HAP-1 (cell line): ENCODE data around the gene CACNA1C.

Experiments
- DNase-seq, 2 experiments: peaks; one replicate each; pipeline ENCODE4 v3.0.0-alpha.2; 2016 to 2020; ENCODE audit warnings: low spot score in 2 of 2
- H3K27me3 ChIP-seq: fragments of 250-450 bp; sonication (Bioruptor Pico); 2 replicates; pipeline ENCODE4 v1.5.1; 2020; ENCODE audit warnings: low read depth, mild to moderate bottlenecking, moderate library complexity
- H3K36me3 ChIP-seq: fragments of 250-450 bp; sonication (Bioruptor Pico); replicated peaks from 2 replicates; pipeline ENCODE4 v1.5.1; 2020; ENCODE audit warnings: mild to moderate bottlenecking
- H3K4me1 ChIP-seq: fragments of 250-450 bp; sonication (Bioruptor Pico); 2 replicates; pipeline ENCODE4 v1.5.1; 2020; ENCODE audit warnings: mild to moderate bottlenecking
- H3K4me3 ChIP-seq: fragments of 250-450 bp; sonication (Bioruptor Pico); 2 replicates; pipeline ENCODE4 v1.5.1; 2020; ENCODE audit warnings: mild to moderate bottlenecking, moderate library complexity
- H3K9me3 ChIP-seq: fragments of 250-450 bp; sonication (Bioruptor Pico); 2 replicates; pipeline ENCODE4 v1.5.1; 2020; ENCODE audit warnings: mild to moderate bottlenecking, moderate library complexity
- in situ Hi-C: fragments of 300-500 bp; cut with MboI; formaldehyde crosslinking; loops from 3 replicates; pipeline ENCODE4 v1.14.3; 2020; ENCODE audit warnings: low sequenced_read_pairs, inconsistent platforms, mixed read lengths

Gene CACNA1C

DNA sequence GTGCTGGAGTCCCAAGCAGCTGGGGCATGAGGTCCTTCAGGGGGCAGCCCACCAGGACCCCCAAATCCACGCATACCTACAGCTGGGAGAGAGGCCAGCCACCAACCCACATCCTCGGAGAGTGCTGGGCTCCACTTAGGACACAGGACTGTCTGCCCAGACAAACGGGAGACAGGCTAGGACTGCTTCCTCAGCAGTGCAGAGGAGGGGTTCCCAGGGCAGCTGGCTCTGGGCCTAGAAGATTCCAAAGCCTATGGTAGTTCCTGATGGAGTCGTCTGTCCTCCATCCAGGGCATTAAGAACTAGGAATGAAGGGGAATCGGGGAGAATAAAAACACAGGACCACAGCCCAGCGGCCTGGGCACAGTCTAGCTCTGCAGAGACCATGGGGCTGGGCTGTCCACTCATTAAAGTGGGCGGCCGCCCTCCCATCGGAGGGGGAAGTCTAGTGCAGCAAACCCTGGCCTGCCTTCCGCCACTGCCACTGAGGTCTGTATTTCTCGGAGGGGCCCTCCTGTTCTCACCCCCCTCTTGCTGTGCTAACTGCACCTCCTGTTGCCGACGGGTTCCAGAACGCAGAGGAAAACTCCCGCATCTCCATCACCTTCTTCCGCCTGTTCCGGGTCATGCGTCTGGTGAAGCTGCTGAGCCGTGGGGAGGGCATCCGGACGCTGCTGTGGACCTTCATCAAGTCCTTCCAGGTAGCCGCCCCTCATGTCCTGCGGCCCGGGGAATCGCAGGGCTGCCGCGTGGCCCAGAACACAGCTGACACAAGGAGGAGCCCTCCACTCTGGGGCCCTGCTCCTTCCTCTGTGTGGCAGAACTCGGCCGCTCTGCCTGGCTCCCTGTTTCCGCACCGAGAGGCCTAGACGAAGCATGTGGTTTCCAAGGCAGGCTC lies 598.5 kb downstream of the CACNA1C start:
- Histone ChIP-seq H3K4me1 (no peaks in the 10 kb centered on the region), H3K36me3 (no peaks in the 10 kb centered on the region), H3K27me3 (peaks cover 11% of the 10 kb centered on the region; the same call in 1 of the 2 replicates), H3K4me3 (no peak overlapping the region), H3K9me3 (no peaks in the 10 kb centered on the region)
- in situ Hi-C loops = no loop called here
- DNase-seq = no peak

DNA sequence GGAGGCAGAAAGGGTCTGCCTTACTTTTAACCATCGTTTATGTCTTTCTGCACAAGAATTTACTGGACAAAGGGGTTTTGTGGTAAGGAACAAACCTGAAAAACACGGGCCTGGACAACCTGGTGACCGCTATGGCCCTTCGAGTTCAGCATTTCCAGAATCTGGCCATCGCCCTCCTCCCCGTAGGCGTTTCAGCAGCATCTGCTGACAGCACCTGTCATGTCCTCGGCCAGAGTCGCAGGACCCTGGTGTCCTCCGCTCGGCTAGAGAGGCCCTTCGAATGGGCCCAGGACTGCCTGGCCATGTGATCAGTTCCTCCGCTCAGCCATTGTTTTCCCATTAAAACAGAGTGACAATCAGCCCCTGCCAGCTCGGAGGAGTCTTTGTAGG lies 599.2 kb downstream of the CACNA1C start:
- Histone ChIP-seq H3K36me3 (no peaks in the 10 kb centered on the region), H3K9me3 (no peaks in the 10 kb centered on the region), H3K4me3 (no peak overlapping the region), H3K27me3 (peaks cover 6% of the 10 kb centered on the region; the same call in 1 of the 2 replicates), H3K4me1 (no peaks in the 10 kb centered on the region)
- DNase-seq = no peak
- in situ Hi-C loops = no loop called here

DNA sequence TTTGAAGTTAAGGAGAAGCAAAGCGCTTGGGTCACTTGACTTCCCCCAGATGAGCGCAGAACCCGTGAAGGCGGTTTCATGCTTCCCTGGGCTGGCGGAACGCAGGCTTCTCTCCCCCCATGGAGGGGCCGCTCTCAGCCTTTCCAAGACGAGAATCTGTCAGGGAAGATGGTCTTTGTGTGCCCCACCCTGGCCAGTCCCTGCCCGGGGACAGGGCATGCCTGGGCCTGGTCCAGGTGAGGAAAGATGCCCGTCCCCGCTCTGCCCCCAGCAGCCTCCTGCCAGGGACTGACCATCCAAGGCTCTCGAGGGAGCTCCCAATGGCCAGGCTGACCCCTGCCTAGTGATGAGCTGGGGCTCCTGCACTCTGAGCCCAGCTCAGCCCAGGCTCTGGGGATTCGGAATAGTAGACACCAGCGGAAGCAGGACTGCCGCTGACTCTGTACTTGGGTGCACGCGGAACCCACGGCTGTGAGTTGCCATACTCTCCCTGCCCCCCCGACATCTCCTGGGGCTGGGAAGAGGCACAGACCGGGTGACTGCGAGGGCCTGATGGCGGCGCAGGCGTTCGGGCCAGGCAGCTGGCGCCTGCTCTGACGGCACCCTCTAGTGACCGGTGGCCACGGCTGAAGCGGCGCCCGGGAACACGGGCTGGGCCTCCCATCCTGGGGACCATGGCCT lies 599.8 kb downstream of the CACNA1C start:
- Histone ChIP-seq H3K27me3 (peaks cover 6% of the 10 kb centered on the region; the same call in 1 of the 2 replicates), H3K9me3 (no peaks in the 10 kb centered on the region), H3K4me3 (no peak overlapping the region), H3K36me3 (no peaks in the 10 kb centered on the region), H3K4me1 (no peaks in the 10 kb centered on the region)
- in situ Hi-C loops = no loop called here
- DNase-seq = no peak

DNA sequence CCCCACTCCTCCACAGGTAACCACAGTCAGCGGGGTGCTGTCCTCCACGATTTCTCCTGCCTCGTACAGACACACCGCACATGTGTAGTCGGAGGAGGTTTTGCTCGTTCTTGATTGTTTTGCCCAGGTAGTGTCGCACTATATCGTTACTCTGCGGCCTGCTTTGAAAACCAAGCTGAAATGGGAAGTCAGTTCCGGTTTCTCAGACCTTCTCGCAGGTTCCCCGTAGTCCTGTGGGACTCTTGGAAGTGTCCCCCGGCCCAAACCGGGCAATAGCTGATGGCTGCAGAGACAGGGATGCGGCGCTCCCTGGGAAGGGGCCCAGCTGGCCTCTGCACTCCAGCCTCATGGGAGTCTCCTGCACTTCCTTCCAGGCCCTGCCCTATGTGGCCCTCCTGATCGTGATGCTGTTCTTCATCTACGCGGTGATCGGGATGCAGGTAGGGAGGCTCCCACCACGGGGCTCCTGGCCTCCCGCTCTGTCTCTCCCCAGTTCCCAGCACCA lies 600.7 kb downstream of the CACNA1C start:
- no peaks in the 10 kb centered on the region for H3K36me3 ChIP-seq
- no peak overlapping the region for H3K4me3 ChIP-seq
- H3K27me3 ChIP-seq = peaks cover 4% of the 10 kb centered on the region; the same call in 1 of the 2 replicates
- no peak for DNase-seq
- in situ Hi-C loops = no loop called here
- no peaks in the 10 kb centered on the region for H3K9me3 ChIP-seq
- no peaks in the 10 kb centered on the region for H3K4me1 ChIP-seq

DNA sequence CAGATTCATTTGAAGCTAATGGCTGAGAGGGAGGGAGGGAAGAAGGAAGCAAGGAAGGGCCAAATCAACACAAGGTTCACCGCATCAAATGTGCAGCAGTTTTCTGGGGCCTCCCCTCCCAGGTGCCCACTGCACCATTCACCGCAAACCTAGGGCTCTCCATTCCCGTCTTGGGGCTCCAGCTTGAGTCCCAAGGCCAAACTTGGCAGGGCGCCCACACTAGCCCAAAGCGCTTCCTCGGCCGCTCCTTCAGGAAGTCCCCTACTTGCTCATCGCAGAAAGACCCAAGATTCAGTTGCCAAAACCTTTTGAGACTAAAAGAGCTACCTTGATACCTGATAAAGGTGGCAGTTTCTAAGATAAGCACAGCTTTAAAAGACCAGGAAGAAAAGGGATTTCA lies 601.5 kb downstream of the CACNA1C start:
- Histone ChIP-seq H3K36me3 (no peaks in the 10 kb centered on the region), H3K9me3 (no peaks in the 10 kb centered on the region), H3K27me3 (peaks cover under 1% of the 10 kb centered on the region; the same call in 1 of the 2 replicates), H3K4me1 (no peaks in the 10 kb centered on the region), H3K4me3 (no peak overlapping the region)
- in situ Hi-C loops = no loop called here
- no peak for DNase-seq

DNA sequence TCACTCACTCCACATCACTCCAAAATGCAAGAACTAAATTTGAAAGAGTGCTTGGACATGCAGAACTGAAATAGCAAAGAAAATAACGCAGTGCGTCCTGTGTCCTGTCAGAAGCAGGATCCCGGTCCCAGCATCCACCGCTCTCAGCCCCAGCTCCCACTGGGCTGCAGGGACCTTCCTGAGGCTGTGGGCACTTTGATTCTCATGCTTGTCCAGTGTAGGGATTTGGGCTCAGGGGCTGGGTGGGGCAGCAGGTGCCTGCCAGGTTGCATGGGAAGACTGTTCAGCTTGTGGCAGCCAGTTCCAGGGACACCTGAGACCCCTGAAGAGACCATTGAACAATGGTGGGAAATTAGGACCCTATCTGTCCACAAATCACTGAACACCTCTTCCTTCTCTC lies 602.0 kb downstream of the CACNA1C start:
- H3K9me3 ChIP-seq = no peaks in the 10 kb centered on the region
- in situ Hi-C loops = no loop called here
- no peak overlapping the region for H3K4me3 ChIP-seq
- no peak for DNase-seq
- no peaks in the 10 kb centered on the region for H3K4me1 ChIP-seq
- H3K36me3 ChIP-seq = no peaks in the 10 kb centered on the region
- no peaks in the 10 kb centered on the region for H3K27me3 ChIP-seq

DNA sequence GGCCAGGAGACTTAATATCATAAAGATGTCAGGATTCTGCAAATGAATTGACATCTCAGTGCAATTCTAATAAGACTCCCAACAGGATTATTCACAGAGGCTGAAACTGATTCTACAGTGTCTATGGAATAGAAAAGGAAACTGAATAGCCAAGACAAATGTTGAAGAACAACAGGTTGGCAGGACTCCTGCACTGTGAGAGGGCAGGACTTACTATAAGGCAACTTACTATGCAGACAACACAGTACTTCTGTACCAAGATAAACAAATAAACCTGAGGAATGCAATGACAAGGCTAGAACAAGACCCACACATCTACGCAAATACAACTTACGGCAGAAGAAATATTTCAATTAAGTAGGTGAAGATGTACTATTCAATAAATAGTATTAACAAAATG lies 609.7 kb downstream of the CACNA1C start:
- no peaks in the 10 kb centered on the region for H3K4me1 ChIP-seq
- H3K9me3 ChIP-seq = no peaks in the 10 kb centered on the region
- DNase-seq = no peak
- no peaks in the 10 kb centered on the region for H3K36me3 ChIP-seq
- in situ Hi-C loops = no loop called here
- H3K27me3 ChIP-seq = 0 out of 2 replicates have a peak, but pooled peaks cover 4% of the 10 kb centered on the region
- H3K4me3 ChIP-seq = no peak overlapping the region

DNA sequence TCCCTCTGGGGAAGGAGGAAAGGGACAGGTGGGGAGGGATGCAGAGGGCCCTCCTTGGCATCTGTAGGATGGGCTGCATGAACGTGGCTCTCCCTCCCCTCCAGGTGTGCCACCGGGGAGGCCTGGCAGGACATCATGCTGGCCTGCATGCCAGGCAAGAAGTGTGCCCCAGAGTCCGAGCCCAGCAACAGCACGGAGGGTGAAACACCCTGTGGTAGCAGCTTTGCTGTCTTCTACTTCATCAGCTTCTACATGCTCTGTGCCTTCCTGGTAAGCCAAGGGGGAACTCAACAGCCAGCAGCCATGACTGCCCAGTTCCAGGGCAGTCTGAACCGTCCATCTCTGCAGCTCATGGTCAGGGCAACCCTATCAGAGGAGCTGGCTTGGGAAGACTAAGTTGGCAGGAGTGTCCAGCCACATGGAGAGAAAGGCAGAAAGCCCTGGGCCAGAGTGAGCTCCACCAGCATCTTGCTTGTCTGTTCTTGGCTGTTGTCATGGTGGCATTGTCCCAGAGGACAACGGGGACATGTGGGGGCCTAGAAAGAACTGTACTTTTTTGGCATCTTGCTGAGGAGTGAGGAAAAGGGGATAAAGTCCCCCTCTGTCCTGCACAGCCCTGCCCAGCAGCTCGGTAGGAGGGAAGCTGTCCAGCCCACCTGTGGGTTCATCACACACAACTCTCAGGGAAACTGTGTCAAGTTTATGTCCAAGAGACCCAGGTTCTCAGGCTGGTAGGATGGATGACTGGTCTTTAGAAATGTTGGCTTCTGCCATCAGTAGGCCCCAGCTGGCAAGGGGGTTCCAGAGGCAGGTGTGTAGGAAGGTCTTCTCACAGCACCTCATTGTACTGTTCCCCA lies 612.2 kb downstream of the CACNA1C start:
- H3K9me3 ChIP-seq = no peaks in the 10 kb centered on the region
- in situ Hi-C loops = no loop called here

DNA sequence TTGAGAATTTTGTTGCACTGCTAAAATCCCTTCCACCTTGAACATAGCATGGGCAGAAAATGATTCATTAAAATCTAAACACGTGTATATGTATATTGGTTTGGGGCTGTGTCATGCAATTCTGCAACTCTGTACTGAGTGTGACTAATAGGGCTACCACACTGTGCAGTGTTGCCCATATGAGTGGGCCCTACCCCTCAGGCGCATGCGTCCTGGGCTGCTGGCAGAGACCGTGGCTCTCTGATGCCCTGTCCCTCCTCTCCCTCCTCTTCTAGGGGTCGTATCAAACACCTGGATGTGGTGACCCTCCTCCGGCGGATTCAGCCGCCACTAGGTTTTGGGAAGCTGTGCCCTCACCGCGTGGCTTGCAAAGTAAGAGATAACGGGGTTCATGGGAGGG lies 613.6 kb downstream of the CACNA1C start:
- Histone ChIP-seq H3K9me3 (no peaks in the 10 kb centered on the region), H3K4me1 (no peaks in the 10 kb centered on the region), H3K27me3 (0 out of 2 replicates have a peak, but pooled peaks cover 4% of the 10 kb centered on the region), H3K36me3 (no peaks in the 10 kb centered on the region), H3K4me3 (no peak overlapping the region)
- DNase-seq = no peak
- in situ Hi-C loops = no loop called here

More for the DNA sequence above, 612.2 kb downstream of the CACNA1C start:
- Histone ChIP-seq H3K36me3 (no peaks in the 10 kb centered on the region), H3K4me3 (no peak overlapping the region), H3K4me1 (no peaks in the 10 kb centered on the region), H3K27me3 (0 out of 2 replicates have a peak, but pooled peaks cover 4% of the 10 kb centered on the region)
- no peak for DNase-seq

- in situ Hi-C loops = no loop called here
- H3K36me3 ChIP-seq = no peaks in the 10 kb centered on the region
- H3K27me3 ChIP-seq = 0 out of 2 replicates have a peak, but pooled peaks cover 4% of the 10 kb centered on the region
- H3K4me3 ChIP-seq = no peak overlapping the region
- H3K4me1 ChIP-seq = no peaks in the 10 kb centered on the region
- H3K9me3 ChIP-seq = no peaks in the 10 kb centered on the region
- no peak for DNase-seq
Measured at GRCh38 chr12:2666846-2667245, 614.1 kb downstream of the CACNA1C start.

DNA sequence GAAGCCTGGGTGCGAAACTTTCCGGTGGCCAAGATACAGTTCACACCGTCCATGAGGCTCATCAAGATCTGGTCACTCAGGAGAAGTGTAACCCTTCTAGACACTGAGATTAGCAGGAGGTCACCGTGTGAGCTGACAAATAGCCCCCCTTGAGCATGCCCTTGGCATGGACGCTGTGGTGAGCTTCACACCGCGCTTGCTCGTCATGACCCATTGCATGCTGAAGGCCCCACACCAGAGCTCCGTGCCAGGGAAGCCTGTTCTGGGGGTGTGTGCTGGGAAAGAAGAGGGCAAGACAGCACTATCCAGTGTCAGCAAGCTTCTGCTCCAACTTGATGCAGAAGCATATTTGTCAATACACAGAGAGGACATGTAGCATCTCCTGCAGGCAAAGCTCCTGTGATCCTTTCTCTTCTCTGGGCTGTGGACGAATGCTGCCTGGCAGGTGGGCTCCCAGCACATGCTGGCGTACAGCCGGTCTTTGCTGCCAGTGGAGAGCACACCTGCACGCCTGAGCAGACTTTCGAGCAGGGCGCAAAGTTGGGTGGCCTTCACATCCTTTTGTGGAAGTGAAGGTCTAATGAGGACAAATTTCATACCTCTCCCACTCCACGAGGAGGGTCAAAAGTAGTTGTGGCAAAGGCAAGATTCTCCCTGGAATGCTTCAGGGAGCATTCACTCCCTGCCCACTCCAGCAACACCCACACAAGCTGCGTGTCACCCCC lies 615.1 kb downstream of the CACNA1C start:
- H3K36me3 ChIP-seq = no peaks in the 10 kb centered on the region
- no peaks in the 10 kb centered on the region for H3K9me3 ChIP-seq
- DNase-seq = no peak
- no peak overlapping the region for H3K4me3 ChIP-seq
- no peaks in the 10 kb centered on the region for H3K4me1 ChIP-seq
- H3K27me3 ChIP-seq = 0 out of 2 replicates have a peak, but pooled peaks cover 4% of the 10 kb centered on the region
- in situ Hi-C loops = no loop called here

DNA sequence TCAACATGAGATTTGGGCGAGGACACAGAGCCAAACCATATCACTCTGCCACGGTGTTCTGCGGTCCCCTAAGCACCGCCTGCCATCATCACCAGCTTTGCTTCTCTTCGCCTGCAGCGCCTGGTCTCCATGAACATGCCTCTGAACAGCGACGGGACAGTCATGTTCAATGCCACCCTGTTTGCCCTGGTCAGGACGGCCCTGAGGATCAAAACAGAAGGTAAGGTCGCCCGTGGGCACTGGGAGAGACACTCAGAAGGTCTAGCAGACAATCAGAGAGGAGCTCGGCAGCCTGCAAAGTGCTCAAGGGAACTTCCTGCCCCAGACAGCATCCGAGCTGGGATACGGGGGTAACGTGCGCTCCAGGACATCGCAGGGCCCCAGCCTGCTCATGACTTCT lies 616.0 kb downstream of the CACNA1C start:
- Histone ChIP-seq H3K4me1 (no peaks in the 10 kb centered on the region), H3K4me3 (no peak overlapping the region), H3K36me3 (no peaks in the 10 kb centered on the region), H3K9me3 (no peaks in the 10 kb centered on the region), H3K27me3 (0 out of 2 replicates have a peak, but pooled peaks cover 4% of the 10 kb centered on the region)
- in situ Hi-C loops = no loop called here
- DNase-seq = no peak

DNA sequence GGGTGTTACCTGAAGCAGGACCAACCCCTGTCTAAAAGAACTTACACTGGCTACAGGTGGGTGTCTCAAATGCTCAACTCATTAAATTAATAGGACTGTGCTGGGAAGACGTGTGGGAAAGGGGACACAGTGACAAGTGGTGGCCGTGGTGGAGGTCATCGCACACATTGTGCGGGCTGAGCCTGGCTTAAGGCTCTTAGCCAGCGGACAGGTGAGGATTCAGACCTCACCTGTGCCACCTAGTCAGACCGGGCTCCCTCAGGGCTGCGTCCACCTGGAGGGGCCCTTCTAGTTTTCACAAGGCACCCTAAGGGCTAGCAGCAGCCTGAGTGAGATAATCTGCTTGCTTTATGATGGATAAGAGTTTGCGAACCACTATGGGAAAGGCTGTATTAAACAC lies 616.8 kb downstream of the CACNA1C start:
- Histone ChIP-seq H3K4me3 (no peak overlapping the region), H3K9me3 (no peaks in the 10 kb centered on the region), H3K36me3 (no peaks in the 10 kb centered on the region), H3K4me1 (no peaks in the 10 kb centered on the region), H3K27me3 (no peaks in the 10 kb centered on the region)
- no peak for DNase-seq
- in situ Hi-C loops = no loop called here
